ENCODE measurements around the gene C2orf80.

DNA sequence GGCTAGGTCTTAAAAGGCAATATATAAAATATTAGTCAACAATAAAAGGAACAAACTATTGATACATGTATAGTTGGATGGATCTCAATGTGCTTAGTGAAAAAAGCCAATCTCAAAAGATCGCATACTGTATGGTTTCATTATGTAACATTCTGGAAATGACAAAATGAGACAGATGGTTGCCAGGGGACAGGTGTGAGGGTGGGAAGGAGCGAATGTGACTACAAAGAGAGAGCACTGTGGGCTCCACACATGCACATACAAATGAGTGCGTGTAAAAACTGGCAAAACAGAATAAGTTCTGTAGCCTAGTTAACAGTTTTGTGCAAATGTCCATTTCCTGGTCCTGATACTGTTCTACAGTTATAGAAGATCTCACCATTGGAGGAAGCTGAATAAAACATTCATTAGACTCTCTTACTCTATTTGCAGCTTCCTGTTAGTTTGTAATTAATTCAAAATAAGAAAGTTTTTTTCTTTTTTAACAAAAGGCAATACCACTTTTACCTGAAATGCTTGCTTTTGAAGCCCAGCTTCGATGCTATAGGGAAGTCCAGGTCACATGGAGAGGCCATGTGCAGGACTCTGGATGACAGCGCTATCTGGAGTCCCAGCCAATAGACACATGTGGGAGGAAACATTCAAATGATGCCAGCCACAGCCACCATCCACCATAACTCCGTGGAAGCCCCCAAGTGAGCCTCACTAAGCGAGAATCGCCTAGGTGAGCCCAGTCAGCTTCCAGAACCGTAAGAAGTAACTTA is 21.0 kb upstream of the C2orf80 start:
- TF ChIP-seq CTCF (IDR thresholded peaks at IDR 0.05) = no peak
- TF ChIP-seq POLR2A (IDR thresholded peaks at IDR 0.05) = no peak

Data from Peyer's patch (tissue), 4 donors.